Breast epithelium (tissue), 4 donors: ENCODE data around the gene ENAM. TPM values are rescaled to one million over a fixed set of nuclear protein-coding genes. Genes with fewer than 3 reads are reported as not detected.
"Not testable (repeated sequence)": the region's sequence is repeated elsewhere in the genome, so short reads cannot be mapped to it uniquely, and the experiment has no call there.

Source experiments
- DNase-seq, 2 donors: peaks; one replicate each; pipeline ENCODE4 v3.0.0-alpha.2; 2019; ENCODE audit warnings: low spot score in 2 of 2
- H3K27ac ChIP-seq, 2 donors: fragments of 200-600 bp; sonication (generic) in 1 of 2; one replicate each; pipeline ENCODE4 v1.5.1; 2016 to 2019; ENCODE audit warnings: mild to moderate bottlenecking in 1 of 2
- H3K27me3 ChIP-seq, 2 donors: fragments of 200-600 bp; sonication (generic) in 1 of 2; one replicate each; pipeline versions ENCODE4 v1.5.1 to v1.6.0; 2017 to 2019; ENCODE audit warnings: control low read depth in 1 of 2, mild to moderate bottlenecking in 1 of 2
- H3K36me3 ChIP-seq: fragments of 200-600 bp; one replicate; pipeline ENCODE4 v1.5.1; 2019
- H3K4me1 ChIP-seq, 2 donors: fragments of 200-600 bp; sonication (generic); one replicate each; pipeline ENCODE4 v1.5.1; 2016 to 2019; ENCODE audit warnings: control low read depth in 1 of 2
- H3K4me3 ChIP-seq, 3 donors: fragments of 200-600 bp; sonication (generic); 1 replicate in 2 of 3; 2 replicates in 1 of 3; pipeline ENCODE4 v1.5.1; 2016 to 2019; ENCODE audit warnings: mild to moderate bottlenecking in 3 of 3, moderate library complexity in 2 of 3
- H3K9me3 ChIP-seq, 2 donors: fragments of 200-600 bp; sonication (generic) in 1 of 2; one replicate each; pipeline ENCODE4 v1.5.1; 2016 to 2019; ENCODE audit warnings: control low read depth in 1 of 2
- CTCF ChIP-seq, 3 donors: fragments of 450-650 bp; IDR thresholded peaks; one replicate each; pipeline ENCODE4 v1.5.1; 2016 to 2017; ENCODE audit warnings: antibody characterized with exemption in 3 of 3, mild to moderate bottlenecking in 3 of 3, moderate library complexity in 3 of 3
- POLR2A ChIP-seq: fragments of 450-650 bp; IDR thresholded peaks from one replicate; pipeline ENCODE4 v1.6.1; 2016; ENCODE audit warnings: antibody characterized with exemption, mild to moderate bottlenecking, moderate library complexity
- POLR2AphosphoS5 ChIP-seq, 3 donors: sonication (generic); formaldehyde crosslinking; IDR thresholded peaks; one replicate each; pipeline ENCODE4 v1.6.1; 2017; ENCODE audit warnings: antibody characterized with exemption in 3 of 3
- intact Hi-C: fragments of 100-400 bp; cut with DNase I; formaldehyde crosslinking; loops from one replicate; pipeline ENCODE4 v1.15.1; 2023; ENCODE audit warnings: low total_unique reads
- total RNA-seq, 3 donors: library from RNA; depleted of rRNA; stranded (reverse); fragments of >200 nt; gene quantifications; one replicate each; pipeline ENCODE4 v1.1.0, GENCODE V29; 2016

ENAM gene
- total RNA-seq, 3 donors from 2014 or later: 0.32 TPM; not detected in 2

- Histone ChIP-seq H3K9me3 (no peaks in the 10 kb centered on the region), H3K4me1 (no peaks in the 10 kb centered on the region), H3K4me3 (no peak overlapping the region), H3K27ac (no peak overlapping the region), H3K27me3 (no peaks in the 10 kb centered on the region), H3K36me3 (no peaks in the 10 kb centered on the region)
- no peak for TF ChIP-seq POLR2AphosphoS5 (IDR thresholded peaks at IDR 0.05)
- TF ChIP-seq POLR2A: no peak
- TF ChIP-seq CTCF (IDR thresholded peaks at IDR 0.05): no peak
- intact Hi-C loops: no loop called here
- DNase-seq: no peak
These were observed 48.1 kb downstream of the ENAM start for GRCh38 chr4:70676554-70677090.

- intact Hi-C loops: no loop called here
- Histone ChIP-seq H3K27me3 (no peaks in the 10 kb centered on the region), H3K4me1 (no peaks in the 10 kb centered on the region), H3K9me3 (no peaks in the 10 kb centered on the region), H3K4me3 (no peak overlapping the region), H3K27ac (no peak overlapping the region), H3K36me3 (no peaks in the 10 kb centered on the region)
- DNase-seq: no peak
- TF ChIP-seq POLR2AphosphoS5 (IDR thresholded peaks at IDR 0.05): no peak
- TF ChIP-seq POLR2A: no peak
- TF ChIP-seq CTCF (IDR thresholded peaks at IDR 0.05): no peak
These were observed 49.9 kb downstream of the ENAM start for GRCh38 chr4:70678383-70678999.

GRCh38 chr4:70680934-70681333 is 52.4 kb downstream of the ENAM start:
- DNase-seq: no peak
- intact Hi-C loops: no loop called here

GRCh38 chr4:70681704-70682103 is 53.2 kb downstream of the ENAM start:
- Histone ChIP-seq H3K36me3 (no peaks in the 10 kb centered on the region), H3K4me1 (no peaks in the 10 kb centered on the region), H3K27ac (no peak overlapping the region), H3K4me3 (no peak overlapping the region), H3K9me3 (no peaks in the 10 kb centered on the region), H3K27me3 (no peaks in the 10 kb centered on the region)
- no peak for DNase-seq
- TF ChIP-seq POLR2AphosphoS5 (IDR thresholded peaks at IDR 0.05): no peak
- TF ChIP-seq CTCF (IDR thresholded peaks at IDR 0.05): no peak
- TF ChIP-seq POLR2A: no peak
- intact Hi-C loops: no loop called here

More at GRCh38 chr4:70680934-70681333, 52.4 kb downstream of the ENAM start:
- Histone ChIP-seq H3K36me3 (no peaks in the 10 kb centered on the region), H3K4me1 (no peaks in the 10 kb centered on the region), H3K9me3 (no peaks in the 10 kb centered on the region), H3K4me3 (no peak overlapping the region), H3K27ac (no peak overlapping the region), H3K27me3 (no peaks in the 10 kb centered on the region)
- no peak for TF ChIP-seq CTCF (IDR thresholded peaks at IDR 0.05)

GRCh38 chr4:70682142-70682541 is 53.6 kb downstream of the ENAM start:
- intact Hi-C loops, H3K27ac ChIP-seq, H3K27me3 ChIP-seq, DNase-seq, H3K4me1 ChIP-seq, H3K4me3 ChIP-seq, H3K36me3 ChIP-seq, H3K9me3 ChIP-seq: not testable (repeated sequence)
